H4 (cell line): ENCODE data around the gene TBC1D9B. TPM values are rescaled to one million over a fixed set of nuclear protein-coding genes. Genes with fewer than 3 reads are reported as not detected.

Experiments used
- DNase-seq: peaks from one replicate; pipeline ENCODE4 v3.0.0-alpha.2; 2015; ENCODE audit warnings: low spot score
- total RNA-seq: library from RNA; depleted of rRNA; stranded (reverse); fragments of >200 nt; shearing (Covaris generic); gene quantifications from 2 replicates; pipeline ENCODE4 v1.2.3, GENCODE V29; 2014; rRNA removed

TBC1D9B gene
- total RNA-seq, 1 experiment from 2014 or later = 37.5 TPM

DNA sequence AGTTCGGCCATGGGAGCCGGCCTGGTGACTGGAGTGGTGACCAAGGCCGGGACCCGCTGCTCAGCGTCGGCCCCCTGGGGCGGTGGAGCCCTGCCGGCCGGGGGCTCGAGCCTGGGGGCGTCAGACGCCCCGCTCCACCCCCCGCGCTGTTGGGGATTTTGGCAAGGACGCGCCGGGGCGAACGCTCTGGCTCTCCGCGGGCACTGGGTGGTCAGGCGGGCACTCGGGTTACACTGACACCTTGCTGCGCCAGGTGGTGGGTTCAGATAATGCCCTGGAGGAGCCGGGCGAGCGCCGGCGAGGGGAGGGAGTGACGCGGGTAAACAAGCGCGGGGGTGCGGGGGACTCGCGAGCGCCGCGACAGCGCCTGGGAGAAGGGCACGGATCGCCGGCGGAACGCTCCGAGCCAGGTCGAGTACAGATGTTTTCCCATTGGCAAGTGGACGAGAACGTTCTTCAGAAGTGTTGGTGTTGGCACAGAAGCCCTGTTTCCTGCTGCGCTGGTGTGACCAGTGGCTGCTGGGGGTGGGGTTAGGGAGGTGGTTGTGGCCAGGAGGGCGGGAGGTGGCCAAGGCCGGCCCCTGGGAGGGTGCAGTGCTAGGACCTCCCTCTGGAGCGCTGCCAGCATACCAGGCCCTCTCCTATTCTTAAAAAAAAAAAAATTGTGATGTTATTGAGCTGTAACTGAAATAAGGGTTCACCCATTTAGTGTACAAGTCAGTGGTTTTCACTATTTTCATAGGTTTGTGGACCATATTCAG, 86.2 kb downstream of the TBC1D9B start:
- peak; percentile 97 for DNase-seq

DNA sequence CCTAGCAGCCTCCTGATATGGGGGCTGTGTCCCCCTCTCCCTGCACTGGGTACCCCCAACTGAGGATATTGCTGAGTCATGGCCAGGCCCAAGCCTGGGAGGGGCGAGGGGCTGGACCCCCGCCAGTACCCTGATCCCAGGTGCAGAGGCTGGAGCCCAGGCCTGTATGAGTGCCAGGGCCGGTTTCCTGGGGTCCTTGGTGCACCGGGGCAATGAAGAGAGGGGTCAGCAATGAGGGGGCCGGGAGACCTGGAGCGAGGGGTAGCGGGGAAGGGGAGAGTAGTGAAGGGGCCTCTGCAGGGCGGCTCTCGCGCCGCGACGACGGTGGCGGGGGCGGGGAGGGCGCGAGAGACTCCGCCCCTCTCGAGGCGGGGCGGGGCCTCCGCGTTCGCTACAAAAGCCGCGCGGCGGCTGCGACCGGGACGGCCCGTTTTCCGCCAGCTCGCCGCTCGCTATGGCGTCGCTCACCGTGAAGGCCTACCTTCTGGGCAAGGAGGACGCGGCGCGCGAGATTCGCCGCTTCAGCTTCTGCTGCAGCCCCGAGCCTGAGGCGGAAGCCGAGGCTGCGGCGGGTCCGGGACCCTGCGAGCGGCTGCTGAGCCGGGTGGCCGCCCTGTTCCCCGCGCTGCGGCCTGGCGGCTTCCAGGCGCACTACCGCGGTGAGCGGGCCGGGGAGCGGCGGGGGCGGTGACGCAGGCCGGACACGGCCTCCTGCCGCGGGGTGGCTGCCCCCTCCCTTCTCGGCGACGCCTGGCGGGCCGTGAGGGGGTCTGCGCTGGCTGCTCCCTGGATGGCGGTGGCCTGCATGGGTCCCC, 87.0 kb downstream of the TBC1D9B start, which contains the start of gene SQSTM1:
TSS of gene SQSTM1 (plus strand) at position 423 of the 815 bp plus-strand sequence. CDS start at position 455, 32 bp downstream.
- peak; percentile 86 for DNase-seq

DNA sequence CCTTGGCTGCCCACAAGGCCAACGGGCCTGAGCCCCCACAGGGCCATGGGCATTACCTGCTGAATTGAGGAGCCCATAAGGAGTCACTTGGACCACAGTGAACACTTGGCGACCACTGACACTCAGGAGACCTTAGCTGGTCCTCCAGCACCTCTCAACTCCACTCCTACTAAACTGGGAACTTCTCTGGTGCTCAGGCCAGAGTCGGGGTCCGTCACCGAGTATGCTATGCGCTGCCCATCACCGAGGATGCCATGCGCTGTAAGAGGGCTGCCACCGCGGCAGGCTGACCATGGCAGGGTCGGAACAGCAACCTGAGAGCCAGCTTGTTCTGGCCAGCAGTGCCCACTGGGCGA, 87.6 kb downstream of the TBC1D9B start:
- no peak for DNase-seq

DNA sequence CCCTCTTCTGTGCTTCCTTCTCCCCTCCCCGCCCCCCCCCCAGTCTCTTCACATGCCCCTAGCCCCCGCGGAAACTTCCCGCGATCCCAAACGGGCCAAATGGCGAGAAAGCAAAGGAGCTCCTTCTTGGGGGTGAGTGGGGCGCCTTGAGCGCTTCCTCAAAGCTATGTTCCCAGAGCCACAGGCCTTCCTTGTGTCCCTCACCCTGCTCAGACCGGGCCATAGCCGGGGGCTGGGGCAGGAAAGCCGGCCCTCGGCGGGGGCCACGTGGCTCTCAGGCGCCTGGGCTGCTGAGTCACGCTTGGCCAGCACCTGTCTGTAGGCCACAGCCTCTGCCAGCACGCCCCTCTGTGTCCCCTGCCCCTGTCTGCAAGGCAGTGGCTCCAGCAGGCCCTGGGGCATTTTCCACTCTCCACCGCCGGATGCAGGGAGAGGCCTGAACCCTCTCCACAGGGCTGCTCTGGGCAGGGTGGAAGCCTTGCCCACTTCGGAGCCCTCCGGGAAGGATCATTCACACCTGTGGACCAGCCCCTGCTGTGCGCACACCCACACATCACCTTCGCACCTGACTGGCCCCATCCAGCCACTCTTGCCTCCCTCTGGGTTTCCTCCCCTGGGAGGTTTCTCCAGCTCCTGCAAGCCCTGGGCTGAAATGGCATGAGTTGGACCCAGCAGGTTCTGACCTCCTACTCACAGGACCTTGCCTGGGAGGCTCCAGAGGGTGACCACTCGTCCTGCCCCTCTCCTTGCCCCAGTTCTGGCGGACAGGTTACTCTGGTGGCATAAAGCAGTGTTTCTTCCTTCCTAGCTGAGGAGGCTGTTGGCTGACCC, 88.2 kb downstream of the TBC1D9B start:
- peak; percentile 93 for DNase-seq

- DNase-seq = peak; percentile 98
Observed at GRCh38 chr5:179818746-179819295, 88.9 kb downstream of the TBC1D9B start.

GRCh38 chr5:179817890-179818745, 89.6 kb downstream of the TBC1D9B start:
- DNase-seq = no peak

- no peak for DNase-seq
Observed at GRCh38 chr5:179817470-179817840, 90.2 kb downstream of the TBC1D9B start.

GRCh38 chr5:179816796-179817469, 90.8 kb downstream of the TBC1D9B start:
- no peak for DNase-seq

DNA sequence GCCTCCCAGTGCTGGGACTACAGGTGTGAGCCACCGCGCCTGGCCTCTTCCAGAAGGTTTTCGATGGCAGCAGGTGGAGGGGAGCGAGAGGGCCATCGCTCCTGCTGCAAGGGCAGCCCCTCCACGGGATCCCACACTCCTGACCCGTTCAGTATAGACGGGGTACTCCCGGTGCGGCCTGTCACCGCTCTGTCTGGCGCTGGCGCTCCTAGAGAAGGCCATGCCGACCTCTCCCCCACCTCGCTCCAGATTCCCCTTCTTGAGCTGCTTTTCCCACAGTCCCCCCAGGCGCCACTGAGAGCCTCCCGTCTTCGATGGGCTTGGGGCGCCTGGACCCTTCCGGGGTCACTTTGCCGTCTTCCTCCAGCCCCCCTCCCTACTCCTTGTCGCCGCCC, 91.3 kb downstream of the TBC1D9B start:
- DNase-seq = no peak

- DNase-seq = no peak
Observed at GRCh38 chr5:179815491-179816249, 92.0 kb downstream of the TBC1D9B start.

DNA sequence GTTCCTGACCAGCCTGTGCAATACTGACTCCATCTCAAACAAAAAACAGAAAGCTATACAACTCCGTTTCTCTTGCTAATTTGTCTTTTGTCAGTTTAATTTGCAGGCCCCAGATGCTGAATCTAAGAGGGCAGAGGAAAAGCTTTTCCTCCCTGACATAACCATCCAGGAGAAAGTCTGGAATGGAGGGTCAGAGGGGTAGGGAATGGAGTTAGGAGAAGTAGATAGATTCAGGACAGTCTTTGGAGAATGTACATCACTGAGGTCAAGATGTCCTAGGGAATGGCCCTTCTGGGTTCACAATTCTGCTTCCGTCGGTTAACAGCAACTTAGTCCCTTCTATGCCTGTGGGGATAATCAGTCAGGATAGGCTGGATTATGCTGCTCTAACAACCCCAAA, 93.6 kb downstream of the TBC1D9B start:
- no peak for DNase-seq

DNA sequence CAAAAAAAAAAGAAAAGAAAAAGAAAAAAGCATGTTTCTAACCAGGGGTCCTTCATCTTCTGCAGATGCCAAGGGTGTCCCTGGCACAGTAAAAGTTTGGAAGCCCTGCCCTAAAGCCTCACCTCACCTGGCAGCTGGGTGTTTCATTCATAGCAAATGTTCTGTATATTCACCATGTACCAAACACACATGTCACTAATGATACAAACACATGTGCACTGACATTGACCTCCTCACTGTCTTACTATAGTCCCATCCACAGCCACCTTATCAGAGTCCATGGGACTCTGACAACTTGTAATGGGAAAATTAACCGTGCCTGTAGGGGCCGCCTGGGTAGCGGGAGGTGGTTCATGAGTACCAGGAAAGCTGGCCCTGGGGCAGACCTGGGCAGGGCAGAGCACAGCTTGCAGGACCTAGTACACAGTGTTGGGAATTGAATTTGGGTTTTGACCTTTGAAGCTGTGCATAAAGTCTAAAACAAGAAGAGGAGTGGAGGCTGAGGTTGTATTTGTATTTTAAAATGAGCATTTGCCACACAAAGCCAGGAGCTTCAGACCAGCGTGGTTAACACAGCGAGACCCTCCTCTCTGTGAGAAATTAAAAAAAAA, 94.6 kb downstream of the TBC1D9B start:
- no peak for DNase-seq

- no peak for DNase-seq
Observed at GRCh38 chr5:179812135-179812825, 95.4 kb downstream of the TBC1D9B start.

Other genes starting within 250 kb of the TBC1D9B start
- not detected in 2 replicates for gene CBY3, start 226.9 kb downstream of the TBC1D9B start, total RNA-seq
- 978 and 1,126 TPM in 2 replicates for gene CANX, start 208.9 kb downstream of the TBC1D9B start, total RNA-seq
- gene MAML1, start 175.1 kb downstream of the TBC1D9B start, total RNA-seq = 11.9 and 12.8 TPM in 2 replicates
- gene LTC4S, start 113.9 kb downstream of the TBC1D9B start, total RNA-seq = not detected in 2 replicates
- 160 and 216 TPM in 2 replicates for gene MGAT4B, start 101.0 kb downstream of the TBC1D9B start, total RNA-seq
- 993 and 1,115 TPM in 2 replicates for gene SQSTM1, start 87.0 kb downstream of the TBC1D9B start, total RNA-seq
- gene MRNIP, start 49.1 kb downstream of the TBC1D9B start, total RNA-seq = 3.8 and 16.8 TPM in 2 replicates
- gene RNF130, start 163.9 kb upstream of the TBC1D9B start, total RNA-seq = 115 and 120 TPM in 2 replicates